ENCODE data around the gene GALP. TPM values are rescaled to one million over a fixed set of nuclear protein-coding genes. Genes with fewer than 3 reads are reported as not detected.
"Not testable (repeated sequence)": the region's sequence is repeated elsewhere in the genome, so short reads cannot be mapped to it uniquely, and the experiment has no call there.

Gene GALP
- total and polyA plus RNA-seq, 5 donors from 2014 or later, result not detected

- not testable (repeated sequence) for H3K9me3 Mint-ChIP-seq; H3K9me3 ChIP-seq (ENCODE audit: control insufficient read depth in 2 of 2, low read length in 2 of 2); H3K27ac Mint-ChIP-seq; H3K27me3 ChIP-seq (ENCODE audit: control insufficient read depth, insufficient read depth, low read length); H3K27ac ChIP-seq (ENCODE audit: insufficient read depth, low read length, poor library complexity, severe bottlenecking); H3K4me3 ChIP-seq (ENCODE audit: low read depth, low read length); H3K4me1 Mint-ChIP-seq; H3K36me3 Mint-ChIP-seq; H3K4me3 Mint-ChIP-seq; H3K27me3 Mint-ChIP-seq; ATAC-seq (ENCODE audit: low read depth in 2 of 2); H3K4me1 ChIP-seq (ENCODE audit: control insufficient read depth, insufficient read depth, low read length, poor library complexity, severe bottlenecking); H3K36me3 ChIP-seq (ENCODE audit: control insufficient read depth, insufficient read depth, low read length); DNase-seq
Observed at GRCh38 chr19:56197646-56198045, 21.8 kb downstream of the GALP start, which contains the start of gene ZSCAN5B. Gene ZSCAN5B, minus strand, starts transcription at chr19:56197783. Its CDS starts 4,731 bp downstream, at chr19:56193052.

GRCh38 chr19:56199687-56200086 is 23.9 kb downstream of the GALP start:
- no peak for ATAC-seq (ENCODE audit: low read depth in 2 of 2)

GRCh38 chr19:56201973-56202372 is 26.2 kb downstream of the GALP start, which contains the start of gene ZSCAN5C:
Gene ZSCAN5C, plus strand, starts transcription at chr19:56202273. Its CDS starts 3,641 bp downstream, at chr19:56205914.
- DNase-seq (no peak), ATAC-seq (ENCODE audit: low read depth in 2 of 2) (no peak)
- H3K36me3 Mint-ChIP-seq, result no peaks in the 10 kb centered on the region
- no peaks in the 10 kb centered on the region for H3K27me3 ChIP-seq (ENCODE audit: control insufficient read depth, insufficient read depth, low read length)
- H3K9me3 ChIP-seq (ENCODE audit: control insufficient read depth in 2 of 2, low read length in 2 of 2), result no peaks in the 10 kb centered on the region
- peaks cover 0 to 2% (median 0%) of the 10 kb centered on the region in 7 donors for H3K9me3 Mint-ChIP-seq
- H3K27me3 Mint-ChIP-seq, result peaks cover 5% of the 10 kb centered on the region
- H3K27ac ChIP-seq (ENCODE audit: insufficient read depth, low read length, poor library complexity, severe bottlenecking), result no peak within 1 kb of the TSS
- no peak within 1 kb of the TSS for H3K4me3 Mint-ChIP-seq
- no peak within 1 kb of the TSS for H3K27ac Mint-ChIP-seq
- H3K4me1 Mint-ChIP-seq, result no peaks in the 10 kb centered on the region
- H3K36me3 ChIP-seq (ENCODE audit: control insufficient read depth, insufficient read depth, low read length), result no peaks in the 10 kb centered on the region
- no peaks in the 10 kb centered on the region for H3K4me1 ChIP-seq (ENCODE audit: control insufficient read depth, insufficient read depth, low read length, poor library complexity, severe bottlenecking)
- no peak within 1 kb of the TSS for H3K4me3 ChIP-seq (ENCODE audit: low read depth, low read length)

More at GRCh38 chr19:56199687-56200086, 23.9 kb downstream of the GALP start:
- Mint-ChIP-seq H3K27me3 (peaks cover 5% of the 10 kb centered on the region), H3K4me3 (no peak overlapping the region), H3K4me1 (no peaks in the 10 kb centered on the region), H3K9me3 (no peaks in the 10 kb centered on the region), H3K27ac (no peak overlapping the region), H3K36me3 (no peaks in the 10 kb centered on the region)
- DNase-seq, result no peak
- Histone ChIP-seq H3K36me3 (ENCODE audit: control insufficient read depth, insufficient read depth, low read length) (no peaks in the 10 kb centered on the region), H3K27me3 (ENCODE audit: control insufficient read depth, insufficient read depth, low read length) (no peaks in the 10 kb centered on the region), H3K4me3 (ENCODE audit: low read depth, low read length) (no peak overlapping the region), H3K27ac (ENCODE audit: insufficient read depth, low read length, poor library complexity, severe bottlenecking) (no peak overlapping the region), H3K4me1 (ENCODE audit: control insufficient read depth, insufficient read depth, low read length, poor library complexity, severe bottlenecking) (no peaks in the 10 kb centered on the region), H3K9me3 (ENCODE audit: control insufficient read depth in 2 of 2, low read length in 2 of 2) (no peaks in the 10 kb centered on the region)

GRCh38 chr19:56207581-56207980 is 31.8 kb downstream of the GALP start:
- not testable (repeated sequence) for H3K36me3 Mint-ChIP-seq; H3K36me3 ChIP-seq (ENCODE audit: control insufficient read depth, insufficient read depth, low read length); H3K4me1 ChIP-seq (ENCODE audit: control insufficient read depth, insufficient read depth, low read length, poor library complexity, severe bottlenecking); ATAC-seq (ENCODE audit: low read depth in 2 of 2); H3K4me3 ChIP-seq (ENCODE audit: low read depth, low read length); H3K27me3 Mint-ChIP-seq; H3K4me3 Mint-ChIP-seq; H3K27ac Mint-ChIP-seq; H3K27ac ChIP-seq (ENCODE audit: insufficient read depth, low read length, poor library complexity, severe bottlenecking); DNase-seq; H3K9me3 ChIP-seq (ENCODE audit: control insufficient read depth in 2 of 2, low read length in 2 of 2); H3K9me3 Mint-ChIP-seq; H3K27me3 ChIP-seq (ENCODE audit: control insufficient read depth, insufficient read depth, low read length); H3K4me1 Mint-ChIP-seq

- Histone ChIP-seq H3K36me3 (ENCODE audit: control insufficient read depth, insufficient read depth, low read length) (no peaks in the 10 kb centered on the region), H3K4me3 (ENCODE audit: low read depth, low read length) (no peak overlapping the region), H3K27ac (ENCODE audit: insufficient read depth, low read length, poor library complexity, severe bottlenecking) (no peak overlapping the region), H3K9me3 (ENCODE audit: control insufficient read depth in 2 of 2, low read length in 2 of 2) (no peaks in the 10 kb centered on the region), H3K27me3 (ENCODE audit: control insufficient read depth, insufficient read depth, low read length) (no peaks in the 10 kb centered on the region), H3K4me1 (ENCODE audit: control insufficient read depth, insufficient read depth, low read length, poor library complexity, severe bottlenecking) (no peaks in the 10 kb centered on the region)
- H3K27ac Mint-ChIP-seq, result no peak overlapping the region
- DNase-seq (no peak), ATAC-seq (ENCODE audit: low read depth in 2 of 2) (no peak)
- no peak overlapping the region for H3K4me3 Mint-ChIP-seq
- no peaks in the 10 kb centered on the region for H3K36me3 Mint-ChIP-seq
- H3K4me1 Mint-ChIP-seq, result no peaks in the 10 kb centered on the region
- H3K9me3 Mint-ChIP-seq, result peaks cover 0 to 3% (median 0%) of the 10 kb centered on the region in 7 donors
- peaks cover 10% of the 10 kb centered on the region for H3K27me3 Mint-ChIP-seq
Observed at GRCh38 chr19:56209091-56209490, 33.3 kb downstream of the GALP start.

- not testable (repeated sequence) for H3K27ac Mint-ChIP-seq; H3K4me1 ChIP-seq (ENCODE audit: control insufficient read depth, insufficient read depth, low read length, poor library complexity, severe bottlenecking); H3K27ac ChIP-seq (ENCODE audit: insufficient read depth, low read length, poor library complexity, severe bottlenecking); H3K9me3 Mint-ChIP-seq; H3K36me3 ChIP-seq (ENCODE audit: control insufficient read depth, insufficient read depth, low read length); H3K4me1 Mint-ChIP-seq; H3K9me3 ChIP-seq (ENCODE audit: control insufficient read depth in 2 of 2, low read length in 2 of 2); H3K36me3 Mint-ChIP-seq; H3K27me3 ChIP-seq (ENCODE audit: control insufficient read depth, insufficient read depth, low read length); ATAC-seq (ENCODE audit: low read depth in 2 of 2); H3K4me3 Mint-ChIP-seq; H3K4me3 ChIP-seq (ENCODE audit: low read depth, low read length); DNase-seq
- peaks cover 13% of the 10 kb centered on the region for H3K27me3 Mint-ChIP-seq
Observed at GRCh38 chr19:56210036-56210435, 34.2 kb downstream of the GALP start.

GRCh38 chr19:56211718-56212117 is 35.9 kb downstream of the GALP start:
- Mint-ChIP-seq H3K27me3 (peaks cover 24% of the 10 kb centered on the region), H3K4me1 (peaks cover 0 to 4% (median 0%) of the 10 kb centered on the region in 4 donors), H3K9me3 (peaks cover 0 to 4% (median 0%) of the 10 kb centered on the region in 7 donors), H3K4me3 (no peak overlapping the region), H3K36me3 (no peaks in the 10 kb centered on the region), H3K27ac (no peak overlapping the region)
- ATAC-seq (ENCODE audit: low read depth in 2 of 2) (no peak), DNase-seq (no peak)
- Histone ChIP-seq H3K4me1 (ENCODE audit: control insufficient read depth, insufficient read depth, low read length, poor library complexity, severe bottlenecking) (no peaks in the 10 kb centered on the region), H3K4me3 (ENCODE audit: low read depth, low read length) (no peak overlapping the region), H3K27me3 (ENCODE audit: control insufficient read depth, insufficient read depth, low read length) (no peaks in the 10 kb centered on the region), H3K36me3 (ENCODE audit: control insufficient read depth, insufficient read depth, low read length) (no peaks in the 10 kb centered on the region), H3K27ac (ENCODE audit: insufficient read depth, low read length, poor library complexity, severe bottlenecking) (no peak overlapping the region), H3K9me3 (ENCODE audit: control insufficient read depth in 2 of 2, low read length in 2 of 2) (no peaks in the 10 kb centered on the region)

All from CD4-positive, CD25-positive, alpha-beta regulatory T cell (primary cell).